ENCODE results near the gene THRB. TPM values are rescaled to one million over a fixed set of nuclear protein-coding genes. Genes with fewer than 3 reads are reported as not detected.

The THRB gene
- total RNA-seq, 3 donors from 2014 or later, result 25.1 to 75.5 (median 59.8) TPM

DNA sequence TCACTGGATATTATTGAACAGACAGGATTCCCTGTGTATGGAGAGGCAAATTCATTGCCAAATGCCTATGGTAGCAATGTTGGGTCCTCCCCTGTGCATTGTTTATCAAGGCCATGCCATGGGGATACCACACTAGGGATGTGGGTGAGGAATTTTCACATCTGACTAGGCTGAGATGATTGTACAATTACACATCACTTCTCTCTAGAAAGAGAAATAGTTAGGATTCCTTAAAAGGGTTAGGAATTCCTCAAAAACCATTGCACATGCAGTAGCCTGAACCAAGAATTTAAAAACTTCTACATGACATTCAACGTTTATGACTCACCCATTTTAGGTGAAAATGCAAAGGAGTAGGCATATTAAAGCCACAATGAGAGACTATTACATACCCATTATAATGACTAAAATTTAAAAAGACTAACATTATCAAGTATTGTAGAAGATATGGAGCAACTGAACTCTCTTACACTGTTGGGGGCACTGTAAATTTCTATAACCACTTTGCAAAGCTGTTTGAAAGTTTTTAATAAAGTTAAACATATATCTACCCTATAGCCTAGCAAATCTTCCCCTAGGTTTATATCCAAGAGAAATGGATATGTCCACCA lies 175.9 kb downstream of the THRB start:
- ATAC-seq (no peak), DNase-seq (no peak)
- Histone ChIP-seq H3K9me3 (no peaks in the 10 kb centered on the region), H3K4me1 (ENCODE audit: low read depth) (peaks cover 11% of the 10 kb centered on the region), H3K36me3 (ENCODE audit: low read depth) (no peaks in the 10 kb centered on the region), H3K4me3 (no peak overlapping the region)
- intact Hi-C loops (cut with DNase I, micrococcal nuclease), result no loop called here
- TF ChIP-seq, protein P1, sequence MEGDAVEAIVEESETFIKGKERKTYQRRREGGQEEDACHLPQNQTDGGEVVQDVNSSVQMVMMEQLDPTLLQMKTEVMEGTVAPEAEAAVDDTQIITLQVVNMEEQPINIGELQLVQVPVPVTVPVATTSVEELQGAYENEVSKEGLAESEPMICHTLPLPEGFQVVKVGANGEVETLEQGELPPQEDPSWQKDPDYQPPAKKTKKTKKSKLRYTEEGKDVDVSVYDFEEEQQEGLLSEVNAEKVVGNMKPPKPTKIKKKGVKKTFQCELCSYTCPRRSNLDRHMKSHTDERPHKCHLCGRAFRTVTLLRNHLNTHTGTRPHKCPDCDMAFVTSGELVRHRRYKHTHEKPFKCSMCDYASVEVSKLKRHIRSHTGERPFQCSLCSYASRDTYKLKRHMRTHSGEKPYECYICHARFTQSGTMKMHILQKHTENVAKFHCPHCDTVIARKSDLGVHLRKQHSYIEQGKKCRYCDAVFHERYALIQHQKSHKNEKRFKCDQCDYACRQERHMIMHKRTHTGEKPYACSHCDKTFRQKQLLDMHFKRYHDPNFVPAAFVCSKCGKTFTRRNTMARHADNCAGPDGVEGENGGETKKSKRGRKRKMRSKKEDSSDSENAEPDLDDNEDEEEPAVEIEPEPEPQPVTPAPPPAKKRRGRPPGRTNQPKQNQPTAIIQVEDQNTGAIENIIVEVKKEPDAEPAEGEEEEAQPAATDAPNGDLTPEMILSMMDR (IDR thresholded peaks at IDR 0.05), result no peak

DNA sequence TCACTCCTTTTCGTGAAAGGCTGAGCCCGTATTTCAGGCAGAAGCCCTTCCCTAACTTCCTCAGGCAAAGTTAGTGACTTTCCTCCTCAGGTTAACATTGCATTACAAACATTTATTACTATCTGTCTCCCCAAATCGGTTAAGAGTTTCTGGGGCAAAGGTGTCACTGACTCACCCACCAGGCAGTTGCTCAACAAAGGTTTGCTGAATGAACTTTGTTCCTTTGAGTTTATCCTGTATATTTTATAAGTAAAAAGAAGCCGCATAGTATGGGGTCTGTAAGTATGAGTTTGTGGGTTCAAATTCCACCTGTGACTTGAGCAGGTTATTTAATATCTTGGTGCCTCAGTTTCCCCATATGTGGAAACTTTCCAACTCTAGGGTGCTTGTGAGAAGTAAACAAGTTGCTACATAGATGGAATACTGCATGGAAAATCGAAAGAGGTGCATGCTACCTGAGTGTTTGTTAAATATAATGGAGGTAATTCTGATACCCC lies 177.7 kb downstream of the THRB start:
- DNase-seq, result peak in 2 of 3 donors; percentile 38 to 70
- intact Hi-C loops (cut with DNase I, micrococcal nuclease), result no loop called here
- Histone ChIP-seq H3K4me1 (ENCODE audit: low read depth) (peaks cover 11% of the 10 kb centered on the region), H3K36me3 (ENCODE audit: low read depth) (no peaks in the 10 kb centered on the region), H3K9me3 (no peaks in the 10 kb centered on the region), H3K4me3 (no peak overlapping the region)
- TF ChIP-seq, protein P1 (IDR thresholded peaks at IDR 0.05), result no peak
- peak; percentile 96 for ATAC-seq

DNA sequence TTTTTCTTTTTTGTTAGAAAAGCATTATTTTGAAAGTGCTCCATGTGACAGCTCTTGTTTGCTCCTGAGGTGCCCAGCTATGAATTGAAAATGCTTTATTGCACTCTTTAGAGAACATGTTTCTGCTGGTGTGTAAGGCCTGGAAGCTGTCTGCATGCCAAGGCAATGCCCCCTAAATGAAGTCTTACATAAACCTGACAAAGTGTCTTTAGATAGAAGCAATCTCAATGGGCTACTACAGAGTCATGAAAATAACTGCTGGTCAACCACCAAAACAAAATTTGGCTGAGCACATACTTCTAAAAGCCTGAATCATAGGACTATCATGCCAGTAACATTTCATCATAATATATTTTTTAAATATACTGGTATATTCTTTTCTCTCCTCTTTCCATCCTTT lies 178.7 kb downstream of the THRB start:
- no peak for ATAC-seq

DNA sequence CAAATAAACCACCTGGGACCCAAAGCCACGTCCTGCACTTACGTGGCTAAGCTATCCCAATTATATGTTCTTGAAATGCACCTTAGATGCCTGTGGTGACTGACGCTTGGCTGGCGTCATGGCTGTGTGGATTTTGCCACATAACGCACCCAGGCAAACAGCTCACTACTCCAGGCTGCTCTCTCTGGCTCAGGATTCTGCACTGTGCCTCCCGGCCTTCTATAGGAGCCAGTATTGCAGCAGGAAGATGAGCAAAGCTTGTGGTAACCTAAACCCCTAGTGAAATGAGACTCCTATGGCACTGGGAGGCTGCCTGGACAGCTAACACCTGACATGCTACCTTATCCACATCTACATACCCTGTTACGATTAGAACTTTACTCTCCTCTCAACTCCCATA lies 179.3 kb downstream of the THRB start:
- intact Hi-C loops (cut with DNase I, micrococcal nuclease), result no loop called here
- Histone ChIP-seq H3K9me3 (no peaks in the 10 kb centered on the region), H3K4me3 (no peak overlapping the region), H3K4me1 (ENCODE audit: low read depth) (peaks cover 11% of the 10 kb centered on the region), H3K36me3 (ENCODE audit: low read depth) (no peaks in the 10 kb centered on the region)
- TF ChIP-seq, protein P1 (IDR thresholded peaks at IDR 0.05), result no peak
- DNase-seq (no peak), ATAC-seq (no peak)

More for the DNA sequence above, 178.7 kb downstream of the THRB start:
- DNase-seq, result no peak
- TF ChIP-seq, protein P1 (IDR thresholded peaks at IDR 0.05), result no peak
- intact Hi-C loops (cut with DNase I, micrococcal nuclease), result no loop called here
- Histone ChIP-seq H3K4me1 (ENCODE audit: low read depth) (peaks cover 11% of the 10 kb centered on the region), H3K9me3 (no peaks in the 10 kb centered on the region), H3K36me3 (ENCODE audit: low read depth) (no peaks in the 10 kb centered on the region), H3K4me3 (no peak overlapping the region)

DNA sequence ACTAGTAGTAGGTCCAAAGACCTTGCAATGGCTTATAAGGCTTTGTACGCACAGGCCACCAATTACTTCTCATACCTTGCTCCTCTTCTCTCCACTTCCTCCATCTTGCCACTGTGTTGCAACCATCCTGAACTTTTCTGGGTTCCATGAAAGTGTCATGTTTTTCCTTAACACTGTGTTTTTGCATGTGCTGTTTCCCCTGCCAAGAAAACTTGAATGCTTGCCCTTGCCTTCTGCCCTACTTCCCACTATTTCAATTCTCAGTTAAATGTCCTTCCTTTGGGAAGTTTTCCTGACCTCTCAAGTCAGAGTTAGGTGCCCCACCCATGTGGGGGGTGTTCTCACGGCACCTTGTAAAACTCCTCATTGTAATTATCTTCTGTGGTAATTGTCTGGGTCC lies 182.8 kb downstream of the THRB start:
- H3K4me3 ChIP-seq, result no peak overlapping the region
- DNase-seq, result no peak
- no peaks in the 10 kb centered on the region for H3K9me3 ChIP-seq
- ATAC-seq, result no peak
- H3K4me1 ChIP-seq (ENCODE audit: low read depth), result peaks cover 11% of the 10 kb centered on the region
- intact Hi-C loops (cut with DNase I, micrococcal nuclease), result no loop called here
- no peaks in the 10 kb centered on the region for H3K36me3 ChIP-seq (ENCODE audit: low read depth)
- TF ChIP-seq, protein P1 (IDR thresholded peaks at IDR 0.05), result no peak
